Measurements from ENCODE around the gene SHKBP1.
"Not testable (repeated sequence)": the region's sequence is repeated elsewhere in the genome, so short reads cannot be mapped to it uniquely, and the experiment has no call there.

SHKBP1 gene, protein sequence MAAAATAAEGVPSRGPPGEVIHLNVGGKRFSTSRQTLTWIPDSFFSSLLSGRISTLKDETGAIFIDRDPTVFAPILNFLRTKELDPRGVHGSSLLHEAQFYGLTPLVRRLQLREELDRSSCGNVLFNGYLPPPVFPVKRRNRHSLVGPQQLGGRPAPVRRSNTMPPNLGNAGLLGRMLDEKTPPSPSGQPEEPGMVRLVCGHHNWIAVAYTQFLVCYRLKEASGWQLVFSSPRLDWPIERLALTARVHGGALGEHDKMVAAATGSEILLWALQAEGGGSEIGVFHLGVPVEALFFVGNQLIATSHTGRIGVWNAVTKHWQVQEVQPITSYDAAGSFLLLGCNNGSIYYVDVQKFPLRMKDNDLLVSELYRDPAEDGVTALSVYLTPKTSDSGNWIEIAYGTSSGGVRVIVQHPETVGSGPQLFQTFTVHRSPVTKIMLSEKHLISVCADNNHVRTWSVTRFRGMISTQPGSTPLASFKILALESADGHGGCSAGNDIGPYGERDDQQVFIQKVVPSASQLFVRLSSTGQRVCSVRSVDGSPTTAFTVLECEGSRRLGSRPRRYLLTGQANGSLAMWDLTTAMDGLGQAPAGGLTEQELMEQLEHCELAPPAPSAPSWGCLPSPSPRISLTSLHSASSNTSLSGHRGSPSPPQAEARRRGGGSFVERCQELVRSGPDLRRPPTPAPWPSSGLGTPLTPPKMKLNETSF

GRCh38 chr19:40576585-40577451, at the start of gene SHKBP1:
TSS of gene SHKBP1 (plus strand) at chr19:40576873. CDS start at chr19:40576900, 27 bp downstream.
- DNase-seq = peak; percentile 92 to 94

DNA sequence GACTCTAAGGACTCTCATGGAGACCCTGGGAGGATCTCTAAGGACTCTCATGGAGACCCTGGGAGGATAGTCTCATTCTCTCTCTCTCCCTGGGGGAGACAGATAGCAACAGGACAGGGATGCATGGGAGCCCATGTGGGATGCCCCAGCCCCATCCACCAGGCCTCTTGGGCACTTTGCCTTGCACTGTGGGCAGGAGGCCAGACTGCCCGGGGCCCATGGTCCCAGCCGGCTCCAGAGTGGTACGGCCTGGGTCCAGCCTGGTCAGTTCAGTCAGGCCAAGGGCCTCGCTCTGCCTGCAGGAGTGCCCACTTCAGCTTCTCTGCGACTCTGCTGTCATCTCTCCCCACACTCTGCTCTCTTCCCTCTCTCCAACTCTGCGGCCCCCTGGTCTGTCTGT, 48.6 kb upstream of the SHKBP1 start:
- DNase-seq = no peak

DNA sequence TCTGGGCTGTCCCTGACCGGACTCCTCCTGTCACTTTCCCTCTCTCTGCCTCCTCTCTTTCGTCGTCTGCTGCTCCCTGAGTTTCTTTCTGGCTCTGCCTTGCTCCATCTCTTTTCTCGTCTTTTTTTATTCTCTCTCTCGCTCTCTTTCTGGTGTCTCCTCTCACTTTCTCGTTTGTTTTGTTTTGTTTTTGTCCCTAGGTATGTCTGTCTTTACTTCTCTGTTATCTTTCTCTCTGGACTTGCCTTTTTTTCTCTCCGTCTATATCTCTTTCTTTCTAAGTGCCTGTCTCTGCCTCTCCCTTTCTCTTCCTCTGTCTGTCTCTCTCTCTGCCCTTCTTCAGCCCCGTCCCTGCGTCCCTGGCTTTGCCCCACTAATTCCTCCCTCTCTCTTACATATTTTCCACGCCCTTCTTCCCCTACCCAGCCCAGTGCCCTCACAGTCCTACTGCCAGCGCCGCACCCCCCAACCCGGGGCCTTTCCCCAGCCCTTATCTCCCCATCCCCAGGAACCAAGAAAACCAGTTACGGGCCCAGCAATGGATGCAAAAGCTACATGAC, 48.1 kb upstream of the SHKBP1 start:
- DNase-seq = no peak

DNA sequence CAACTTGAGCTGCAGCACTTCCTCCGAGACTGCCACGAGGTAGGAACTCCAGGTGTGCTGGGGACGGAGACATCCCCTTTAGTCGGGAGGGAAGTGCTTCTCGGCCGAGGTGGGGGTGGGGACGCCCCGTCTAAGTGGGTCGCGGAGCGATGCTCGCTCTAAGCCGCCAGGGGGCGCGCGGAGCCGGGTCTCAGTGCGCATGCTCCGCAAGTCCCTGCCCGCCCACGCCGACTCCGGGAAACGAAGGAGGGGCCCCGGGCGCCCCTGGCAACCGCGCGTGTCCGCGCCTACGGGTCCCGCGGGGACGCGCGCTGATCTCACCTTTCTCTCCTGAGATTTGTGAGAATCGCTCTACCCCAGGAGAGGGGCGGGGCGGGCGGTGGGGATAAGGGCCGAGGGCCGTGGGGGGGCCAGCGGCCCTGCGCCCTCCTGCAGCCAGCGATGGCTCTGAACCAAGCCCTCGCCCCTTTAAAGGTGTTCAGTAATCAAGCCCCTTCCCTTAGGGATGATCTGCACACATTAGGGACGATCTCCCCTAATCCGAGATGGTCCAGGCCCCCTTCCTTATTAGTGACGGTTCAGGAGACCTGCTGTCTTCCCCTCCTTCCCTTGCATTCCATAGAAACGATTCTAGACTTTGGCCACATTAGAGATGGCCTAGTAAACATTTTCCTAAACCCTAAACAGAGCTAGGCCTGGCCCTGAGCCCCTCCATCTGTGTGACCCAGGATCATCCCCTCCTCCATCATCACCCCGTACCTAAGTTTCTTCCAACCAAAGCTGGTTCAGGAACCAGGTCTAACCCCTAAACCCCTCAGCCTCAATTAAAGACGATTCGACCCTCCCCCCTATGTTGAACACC, 47.3 kb upstream of the SHKBP1 start:
- DNase-seq = peak; percentile 90 to 92

DNA sequence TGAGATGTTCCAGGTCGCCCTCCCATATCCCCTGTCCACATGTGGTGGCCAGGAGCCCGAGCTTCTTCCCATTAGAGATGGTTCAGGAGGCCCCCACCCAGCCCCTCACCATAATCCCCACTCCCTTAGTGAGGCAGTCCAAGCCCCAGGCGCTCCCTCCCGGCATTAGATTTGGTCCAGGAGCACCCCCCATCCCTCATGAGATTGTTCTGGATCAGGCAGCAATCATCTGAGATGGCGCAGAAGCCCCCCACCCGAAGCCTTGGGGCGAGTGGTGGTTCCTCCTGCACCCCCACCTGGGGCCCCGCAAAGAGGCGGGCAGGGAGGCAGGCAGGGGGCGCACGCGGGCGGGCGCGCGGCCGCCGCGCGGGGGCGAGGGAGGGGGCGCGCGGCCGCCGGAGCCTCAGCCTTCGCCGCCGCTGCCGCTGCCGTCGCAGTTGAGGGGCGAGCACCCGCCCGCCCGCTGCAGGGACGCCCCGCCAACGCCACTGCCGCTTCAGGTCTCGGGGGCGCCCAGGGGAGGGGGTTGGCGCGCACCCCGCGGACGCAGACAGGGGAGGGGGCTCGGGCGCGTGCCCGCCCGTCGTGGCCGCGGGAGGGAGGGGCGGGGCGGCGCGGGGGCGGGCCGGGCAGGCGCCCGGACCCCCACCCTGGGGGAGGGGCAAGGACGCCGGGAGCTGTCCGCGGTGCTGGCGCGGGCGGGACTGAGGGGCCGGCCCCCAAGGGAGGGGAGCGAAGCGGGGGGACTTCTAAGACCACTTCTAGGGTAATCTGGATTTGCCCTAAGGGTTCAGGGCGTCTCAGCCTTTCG, 46.4 kb upstream of the SHKBP1 start:
- DNase-seq = peak; percentile 10 to 35

GRCh38 chr19:40533508-40533907, 43.2 kb upstream of the SHKBP1 start:
- DNase-seq = no peak

DNA sequence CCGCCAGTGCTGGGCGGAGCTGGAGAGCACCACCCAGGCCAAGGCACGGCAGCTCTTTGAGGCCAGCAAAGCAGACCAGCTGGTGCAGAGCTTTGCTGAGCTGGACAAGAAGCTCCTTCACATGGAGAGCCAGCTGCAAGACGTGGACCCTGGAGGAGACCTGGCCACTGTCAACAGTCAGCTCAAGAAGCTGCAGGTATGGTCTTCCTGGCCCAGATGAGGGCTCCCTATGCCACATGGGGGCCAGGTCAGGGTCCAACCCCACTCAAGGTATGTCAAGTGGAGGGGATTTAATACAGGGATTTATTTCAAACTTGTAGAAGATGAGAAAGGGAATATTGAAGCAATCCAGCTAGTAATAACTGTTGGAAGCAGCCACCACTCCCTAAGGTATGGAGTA, 42.5 kb upstream of the SHKBP1 start:
- no peak for DNase-seq

DNA sequence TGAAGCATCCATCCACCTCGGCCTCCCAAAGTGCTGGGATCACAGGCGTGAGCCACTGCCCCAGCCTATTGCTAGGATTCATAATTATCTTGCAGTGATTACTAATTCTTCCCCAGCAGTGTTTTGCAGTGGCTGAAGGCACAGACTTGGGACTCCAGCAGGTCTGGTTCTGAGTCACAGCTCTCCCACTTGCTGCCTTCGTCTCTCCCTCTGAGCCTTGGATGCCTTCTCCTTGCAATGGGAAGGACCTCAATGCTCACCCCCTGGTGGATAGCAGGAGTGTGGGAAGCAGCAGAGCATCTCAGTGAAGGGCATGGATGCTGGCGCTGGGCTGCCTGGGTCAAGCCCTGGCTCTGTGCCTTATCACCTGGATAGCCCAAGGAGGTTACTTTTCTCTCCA, 37.6 kb upstream of the SHKBP1 start:
- no peak for DNase-seq

- DNase-seq = no peak
Observed at GRCh38 chr19:40542202-40542859, 34.3 kb upstream of the SHKBP1 start.

GRCh38 chr19:40543029-40543597, 33.6 kb upstream of the SHKBP1 start:
- no peak for DNase-seq

- DNase-seq = not testable (repeated sequence)
Observed at GRCh38 chr19:40546153-40546841, 30.4 kb upstream of the SHKBP1 start.

- not testable (repeated sequence) for DNase-seq
Observed at GRCh38 chr19:40547190-40547589, 29.5 kb upstream of the SHKBP1 start.

- DNase-seq = no peak
Observed at GRCh38 chr19:40547836-40548235, 28.8 kb upstream of the SHKBP1 start.

- DNase-seq = peak; percentile 68 to 69
Observed at GRCh38 chr19:40549007-40549708, 27.5 kb upstream of the SHKBP1 start.

DNA sequence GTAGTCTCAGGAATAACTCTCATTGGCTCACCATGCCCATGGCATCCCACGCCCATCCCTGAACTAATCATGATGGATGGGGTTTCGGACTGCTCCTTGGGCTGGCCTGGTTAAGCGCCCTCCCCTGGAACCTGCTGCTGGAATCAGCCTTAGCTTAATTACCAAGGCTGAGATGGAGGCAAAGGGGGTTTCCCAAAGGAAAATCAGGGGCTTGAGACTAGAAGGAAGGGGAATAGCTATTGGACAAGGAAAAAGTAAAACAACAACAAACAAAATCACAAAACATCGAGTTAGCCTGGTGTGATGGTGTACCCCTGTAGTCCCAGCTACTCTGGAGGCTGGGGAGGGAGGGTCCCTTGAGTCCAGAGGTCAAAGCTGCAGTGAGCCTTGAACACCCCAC, 25.7 kb upstream of the SHKBP1 start:
- no peak for DNase-seq

DNA sequence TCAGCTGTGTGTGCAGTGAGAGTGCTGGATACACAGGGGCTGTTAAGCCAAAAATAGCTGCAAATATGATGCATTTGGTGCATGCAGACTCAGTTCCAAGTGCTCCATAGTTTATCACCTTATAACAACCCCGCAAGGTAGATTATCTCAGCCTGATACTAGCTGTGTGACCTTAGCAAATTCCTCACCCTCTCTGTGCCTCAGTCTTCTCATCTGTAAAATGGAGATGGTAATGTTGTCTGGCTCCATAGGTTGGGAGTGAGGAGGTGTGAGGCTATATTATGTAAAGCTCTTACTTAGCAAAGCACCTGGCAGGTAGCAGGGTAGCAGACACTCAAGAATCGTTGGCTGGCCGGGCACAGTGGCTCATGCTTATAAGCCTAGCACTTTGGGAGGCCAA, 23.8 kb upstream of the SHKBP1 start:
- DNase-seq = no peak

- no peak for DNase-seq
Observed at GRCh38 chr19:40553885-40554857, 22.5 kb upstream of the SHKBP1 start.

All from CD4-positive, alpha-beta T cell treated with Interleukin-1 beta for 1 hour (primary cell).